ENCODE results near the gene CDC5L.
A peak's percentile ranks its signal among the peaks of the same experiment; 100 is the strongest.

Gene CDC5L

DNA sequence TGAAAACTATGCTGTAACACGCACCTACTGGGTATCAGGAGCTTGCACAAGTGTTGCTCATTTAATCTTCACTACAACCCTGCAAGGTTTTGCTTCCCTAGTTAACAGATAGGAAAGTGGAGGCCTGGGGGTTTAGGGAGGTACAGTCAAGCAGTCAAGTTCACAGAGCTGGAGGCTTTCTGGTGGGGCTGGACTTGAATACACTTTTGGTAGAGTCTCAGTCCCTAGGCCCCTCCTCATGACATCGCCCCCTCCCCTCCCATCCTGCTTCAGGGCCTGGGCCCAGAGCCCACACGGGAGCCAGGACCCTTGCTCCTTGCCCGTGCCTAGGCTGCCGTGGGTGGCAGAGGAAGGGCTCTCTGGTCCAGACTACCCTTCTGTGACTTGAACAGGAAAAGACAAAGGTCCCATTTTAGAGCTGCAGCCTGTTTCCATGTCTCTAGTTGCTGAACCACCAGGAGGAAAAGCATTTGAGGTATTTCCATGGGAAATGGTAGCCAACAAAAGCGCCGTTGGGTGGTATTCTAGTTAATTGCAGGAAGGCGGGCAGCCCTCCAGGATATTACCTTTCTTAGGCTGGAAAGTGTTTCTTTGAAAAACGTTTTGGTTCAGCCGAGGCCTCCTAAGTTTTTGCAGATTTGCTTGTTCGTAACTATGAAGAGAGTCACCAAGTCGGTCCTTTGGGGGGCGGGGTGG lies 84.9 kb downstream of the CDC5L start:
- intact Hi-C loops (cut with DNase I) = no loop called here
- DNase-seq = no peak

DNA sequence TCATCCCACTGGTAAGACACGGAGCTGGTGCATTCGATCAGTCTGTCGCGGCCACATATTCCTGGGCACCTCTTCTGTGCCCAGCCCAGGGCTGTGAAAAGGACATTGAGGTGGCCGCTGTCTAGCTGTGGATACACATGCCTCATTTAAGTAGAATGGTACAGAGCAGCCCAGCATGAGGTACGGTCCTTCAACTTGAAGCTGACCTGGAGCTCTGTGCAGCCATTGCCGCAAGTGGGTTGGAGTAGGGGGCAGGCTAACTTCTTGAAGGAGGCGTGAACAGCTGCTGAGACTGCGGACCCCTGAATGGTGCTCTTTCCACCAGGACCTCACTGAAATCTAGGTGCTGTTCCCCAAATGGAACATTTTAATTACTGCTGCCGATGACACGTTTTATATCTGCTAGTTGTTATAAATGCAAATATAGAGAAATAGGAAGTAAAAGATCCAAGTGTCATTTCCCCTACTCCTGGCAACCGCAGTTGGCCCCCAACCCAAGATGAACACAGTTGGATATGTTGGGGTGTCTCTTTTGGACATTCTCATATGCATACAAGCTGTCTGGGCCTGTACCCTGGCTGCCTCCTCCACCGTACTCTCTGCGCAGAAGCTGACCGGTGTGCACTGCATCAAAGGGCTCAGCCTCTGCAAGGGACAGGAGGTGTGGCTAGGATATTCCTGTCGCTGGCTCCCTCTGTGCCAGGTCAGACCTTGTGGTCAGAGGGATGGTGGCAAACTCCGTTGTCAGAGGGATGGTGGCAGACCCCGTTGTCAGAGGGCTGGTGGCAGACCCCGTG lies 86.1 kb downstream of the CDC5L start:
- DNase-seq = no peak
- intact Hi-C loops (cut with DNase I) = no loop called here

DNA sequence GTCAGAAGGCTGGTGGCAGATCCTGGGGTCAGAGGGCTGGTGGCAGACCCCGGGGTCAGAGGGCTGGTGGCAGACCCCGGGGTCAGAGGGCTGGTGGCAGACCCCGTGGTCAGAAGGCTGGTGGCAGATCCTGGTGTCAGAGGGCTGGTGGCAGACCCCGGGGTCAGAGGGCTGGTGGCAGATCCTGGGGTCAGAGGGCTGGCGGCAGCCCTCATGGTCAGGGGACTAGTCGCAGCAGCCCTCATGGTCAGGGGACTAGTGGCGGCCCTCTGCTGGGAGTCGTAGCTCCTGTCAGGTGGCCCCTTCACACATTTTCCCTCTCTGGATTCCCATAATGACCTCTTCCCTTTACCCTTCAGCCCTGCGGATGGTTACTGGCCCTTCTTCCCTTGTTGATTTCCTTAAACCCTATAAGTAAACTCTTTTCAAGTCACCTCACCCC lies 86.7 kb downstream of the CDC5L start:
- intact Hi-C loops (cut with DNase I) = no loop called here
- DNase-seq = no peak

DNA sequence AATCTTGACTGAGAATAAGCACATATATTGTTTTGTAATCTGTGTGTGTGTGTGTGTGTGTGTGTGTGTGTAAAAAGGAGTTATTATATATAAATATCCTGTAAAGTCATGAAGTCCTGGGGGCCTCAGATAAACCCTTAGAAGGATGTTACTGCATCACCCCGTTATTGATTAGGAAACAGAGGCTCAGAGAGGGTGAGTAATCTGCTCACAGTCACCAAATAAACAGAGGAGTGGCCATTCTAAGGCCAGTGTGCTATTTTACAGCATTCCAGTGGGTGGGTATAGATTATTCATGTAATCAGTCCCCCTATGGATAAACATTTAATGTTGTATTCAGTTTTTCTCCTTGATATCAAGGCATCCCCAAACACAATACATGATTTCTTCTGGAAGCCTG lies 87.1 kb downstream of the CDC5L start:
- intact Hi-C loops (cut with DNase I) = loop anchor here (5.0 kb wide), 2 partner anchors 183 to 1238 kb away; no protein-coding TSS in a partner anchor
- no peak for DNase-seq

DNA sequence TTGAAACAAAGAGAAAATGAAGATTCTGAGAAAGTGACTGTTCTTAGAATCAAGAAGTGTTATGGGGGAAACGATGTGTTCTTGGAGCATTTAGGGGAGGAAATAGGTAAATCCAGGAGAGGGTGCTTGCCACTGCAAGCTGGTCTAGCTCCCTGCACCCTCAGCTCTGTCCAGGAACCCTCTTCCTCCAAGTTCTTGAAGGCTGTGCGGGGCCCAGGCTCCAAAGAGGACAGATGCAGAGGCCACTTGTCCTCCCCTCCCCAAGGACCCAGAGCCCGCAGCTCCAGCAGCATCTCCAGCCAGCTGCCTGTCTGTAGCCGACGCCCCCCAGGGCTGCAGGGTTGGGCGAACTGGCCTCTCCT lies 87.9 kb downstream of the CDC5L start:
- intact Hi-C loops (cut with DNase I) = loop anchor here (5.0 kb wide), 2 partner anchors 182 to 1237 kb away; no protein-coding TSS in a partner anchor
- no peak for DNase-seq

DNA sequence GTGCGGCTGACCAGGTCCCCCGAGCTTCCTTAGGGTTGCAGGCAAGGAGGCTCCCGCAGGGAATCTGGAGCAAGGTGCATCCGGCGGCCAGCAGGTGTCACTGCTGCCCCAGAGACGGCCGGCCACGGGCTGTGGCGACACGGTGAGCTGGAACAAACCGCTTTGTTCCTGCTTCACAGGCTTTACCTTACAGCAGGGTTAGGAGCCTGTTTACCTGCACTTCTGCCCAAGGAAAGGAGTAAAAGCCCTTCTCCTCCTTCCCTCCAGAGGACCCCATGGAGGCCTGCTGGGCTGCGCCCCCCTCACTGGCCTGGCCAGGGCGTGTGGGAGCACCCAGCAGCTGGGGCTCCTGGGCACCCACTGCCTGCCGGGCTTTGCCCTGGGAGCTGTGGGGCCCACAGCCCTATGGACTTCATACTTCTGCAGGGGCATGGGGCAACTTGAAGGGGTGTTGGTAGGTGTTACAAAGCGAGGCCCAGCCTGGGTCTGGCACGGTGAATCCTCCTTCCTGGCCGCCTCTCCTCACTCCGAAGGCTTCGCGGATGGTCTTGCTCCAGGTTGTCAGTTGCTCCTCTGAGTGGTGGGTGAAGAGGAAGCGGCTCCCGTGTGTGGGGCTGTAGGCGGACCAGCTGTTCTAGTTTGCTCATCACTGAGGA lies 88.4 kb downstream of the CDC5L start:
- intact Hi-C loops (cut with DNase I) = loop anchor here (5.0 kb wide), 2 partner anchors 181 to 1236 kb away; no protein-coding TSS in a partner anchor

DNA sequence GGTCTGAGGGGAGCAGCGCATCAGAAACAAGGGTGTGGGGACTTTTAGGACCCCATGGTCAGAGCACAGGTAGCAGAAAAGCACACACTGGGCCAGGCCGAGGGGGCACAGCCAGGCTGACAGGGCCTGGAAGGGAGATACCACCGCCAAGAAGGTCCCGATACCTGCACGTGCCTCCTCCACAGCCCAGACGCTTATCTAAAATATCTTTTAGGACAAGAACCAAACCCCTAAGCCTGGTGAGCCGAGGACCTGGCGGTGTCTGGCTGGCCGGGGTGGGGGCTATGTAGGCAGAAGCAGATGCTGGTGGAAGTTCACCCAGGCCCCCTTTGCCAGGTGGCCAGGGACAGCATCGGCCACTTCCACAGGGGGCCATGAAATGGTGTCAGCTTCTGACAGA lies 89.3 kb downstream of the CDC5L start:
- intact Hi-C loops (cut with DNase I) = loop anchor here (5.0 kb wide), 2 partner anchors 180 to 1235 kb away; no protein-coding TSS in a partner anchor
- DNase-seq = peak in 1 of 10 donors; percentile 28

More for the DNA sequence above, 88.4 kb downstream of the CDC5L start:
- peak; percentile 70 to 98 (median 86) for DNase-seq

DNA sequence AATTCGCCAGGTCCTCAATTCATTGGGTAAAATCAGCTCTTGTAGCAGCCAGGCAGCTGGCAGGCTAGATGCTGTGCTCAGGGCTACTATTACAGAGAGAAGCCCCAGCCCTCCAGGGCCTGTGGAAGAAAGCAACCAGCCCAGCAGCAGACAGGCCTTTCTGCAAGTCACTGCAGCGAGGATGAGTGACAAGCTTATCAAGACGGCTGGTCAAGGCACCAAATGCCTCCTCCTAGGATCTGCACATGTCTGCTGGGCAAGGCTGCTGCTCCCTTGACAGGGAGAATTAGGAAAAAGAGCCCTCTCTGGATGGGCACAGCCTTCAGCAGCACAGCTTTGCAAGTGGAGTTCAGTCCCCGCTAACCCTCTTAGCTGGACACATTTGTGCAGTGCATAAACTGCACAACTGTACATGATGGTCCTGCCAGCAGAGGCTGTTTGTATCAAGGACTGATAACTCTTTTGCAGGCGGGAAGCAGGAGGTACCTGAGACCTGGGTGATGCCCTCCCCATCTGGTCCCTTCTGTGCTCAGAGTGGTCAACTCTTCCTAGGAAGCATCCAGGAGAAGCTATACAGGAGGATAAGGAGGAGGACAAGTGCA lies 89.9 kb downstream of the CDC5L start:
- intact Hi-C loops (cut with DNase I) = loop anchor here (5.0 kb wide), 2 partner anchors 180 to 1235 kb away; no protein-coding TSS in a partner anchor
- DNase-seq = no peak

DNA sequence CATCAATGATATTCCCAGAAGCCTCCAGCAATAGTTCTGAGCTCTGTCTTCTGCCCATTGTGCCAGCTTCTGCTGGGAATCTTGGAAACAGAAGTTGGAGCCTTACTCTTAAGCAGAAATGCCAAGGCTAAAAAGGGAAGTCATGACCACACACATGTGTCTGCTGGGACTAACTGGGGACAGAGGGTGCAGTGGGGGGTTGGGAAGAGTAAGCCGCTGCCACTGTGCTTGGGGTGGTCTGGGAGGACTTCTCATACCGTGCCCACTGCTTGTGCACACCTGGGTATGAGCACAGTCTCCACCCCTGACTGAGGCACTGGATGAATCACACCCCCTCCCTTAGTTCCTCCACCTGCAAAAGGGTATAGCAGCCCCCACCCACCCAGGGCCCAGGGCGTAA lies 90.7 kb downstream of the CDC5L start:
- no peak for DNase-seq
- intact Hi-C loops (cut with DNase I) = loop anchor here (2.0 to 5.0 kb wide), 3 partner anchors 179 to 1445 kb away; no protein-coding TSS in a partner anchor

DNA sequence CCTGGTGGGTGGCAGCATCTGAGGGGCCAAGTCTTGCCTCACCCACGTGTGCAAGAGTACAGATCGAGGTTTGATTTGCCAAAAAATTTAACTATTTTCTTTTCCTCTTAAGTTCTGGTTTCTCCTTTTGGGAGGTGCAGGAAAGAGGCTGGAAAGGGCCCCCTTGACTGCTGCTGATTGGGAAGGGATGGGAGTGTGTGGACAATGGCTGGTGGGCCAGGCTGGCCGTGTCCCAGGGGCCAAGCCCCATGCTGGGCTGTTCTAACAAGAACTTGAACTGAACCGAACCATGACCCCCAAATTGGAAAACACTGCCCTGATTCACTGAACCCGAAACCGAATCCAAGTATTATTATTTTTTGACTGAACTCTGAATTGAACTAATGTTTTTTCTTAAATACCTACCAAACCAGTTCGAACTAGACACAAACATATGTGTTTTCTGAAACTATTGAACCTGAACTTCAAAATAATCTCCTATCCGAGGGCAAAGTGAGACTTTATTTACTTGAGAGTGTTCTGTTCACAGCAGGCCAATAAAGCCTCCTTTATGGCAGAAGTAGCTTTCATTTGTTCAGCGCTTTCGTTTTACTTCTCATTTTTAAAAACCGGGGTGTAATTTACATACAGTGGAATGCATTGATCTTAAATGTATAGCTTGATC lies 91.2 kb downstream of the CDC5L start:
- no peak for DNase-seq
- intact Hi-C loops (cut with DNase I) = loop anchor here (2.0 to 5.0 kb wide), 3 partner anchors 179 to 1444 kb away; no protein-coding TSS in a partner anchor

DNA sequence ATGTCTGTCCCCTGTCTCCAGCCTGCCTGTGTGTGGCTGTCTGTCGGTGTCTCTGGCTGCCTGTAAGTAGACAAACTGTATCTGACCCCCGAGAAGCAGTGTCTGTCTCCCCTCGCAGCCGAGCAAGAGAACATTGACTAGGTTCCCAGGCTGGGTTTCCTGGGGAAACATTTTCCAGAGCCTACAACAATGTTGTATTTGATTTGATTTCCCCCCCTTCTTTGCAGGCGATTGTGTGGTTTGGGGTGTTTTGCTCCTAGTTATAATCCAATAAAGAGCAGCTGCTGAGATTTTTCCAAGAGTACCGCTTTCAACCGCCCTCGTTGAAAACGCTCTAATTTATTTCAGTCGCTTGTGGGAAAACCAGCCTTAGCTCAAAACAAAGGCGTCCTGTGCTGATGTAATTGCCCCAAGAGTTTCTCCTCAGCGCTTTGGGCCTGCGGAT lies 92.6 kb downstream of the CDC5L start:
- intact Hi-C loops (cut with DNase I) = no loop called here
- no peak for DNase-seq

DNA sequence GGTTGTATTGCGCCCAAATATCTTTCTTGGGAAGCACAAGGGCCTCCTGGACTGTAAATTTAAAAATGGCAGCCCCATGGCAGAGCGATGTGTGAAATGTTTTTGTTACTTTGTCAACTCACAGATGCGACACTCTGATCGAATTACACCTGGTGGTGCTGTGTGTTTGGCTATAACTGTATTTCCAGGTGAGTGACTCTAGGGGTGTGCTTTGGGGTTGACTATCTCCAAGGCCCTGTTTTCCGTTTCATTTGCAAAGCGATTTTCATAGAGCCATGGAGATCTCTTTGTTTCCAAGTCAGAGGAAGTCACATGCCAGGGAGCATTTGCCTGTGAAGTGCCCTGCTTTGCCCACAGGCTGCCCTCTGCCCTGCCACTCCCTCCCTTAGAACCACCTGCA lies 93.5 kb downstream of the CDC5L start:
- intact Hi-C loops (cut with DNase I) = no loop called here
- DNase-seq = no peak

DNA sequence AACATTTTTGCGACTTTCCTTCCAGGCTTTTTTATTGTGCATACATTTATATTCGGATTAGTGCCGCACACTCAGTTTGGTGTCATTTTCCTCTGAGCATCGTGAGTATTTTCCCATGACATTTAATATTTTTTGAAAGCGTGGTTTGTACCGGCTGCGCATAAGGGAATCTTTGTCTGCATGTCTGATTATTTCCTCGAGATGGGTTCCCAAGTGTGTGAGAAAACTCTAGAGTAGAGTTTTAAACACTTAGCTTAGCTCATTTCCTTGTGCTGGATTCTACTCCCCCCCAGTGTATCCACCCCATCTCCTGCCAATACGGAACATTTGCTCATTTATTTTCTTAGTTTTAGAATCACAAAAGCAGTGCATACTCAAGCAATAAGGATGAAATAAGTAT lies 94.3 kb downstream of the CDC5L start:
- DNase-seq = no peak
- intact Hi-C loops (cut with DNase I) = no loop called here

DNA sequence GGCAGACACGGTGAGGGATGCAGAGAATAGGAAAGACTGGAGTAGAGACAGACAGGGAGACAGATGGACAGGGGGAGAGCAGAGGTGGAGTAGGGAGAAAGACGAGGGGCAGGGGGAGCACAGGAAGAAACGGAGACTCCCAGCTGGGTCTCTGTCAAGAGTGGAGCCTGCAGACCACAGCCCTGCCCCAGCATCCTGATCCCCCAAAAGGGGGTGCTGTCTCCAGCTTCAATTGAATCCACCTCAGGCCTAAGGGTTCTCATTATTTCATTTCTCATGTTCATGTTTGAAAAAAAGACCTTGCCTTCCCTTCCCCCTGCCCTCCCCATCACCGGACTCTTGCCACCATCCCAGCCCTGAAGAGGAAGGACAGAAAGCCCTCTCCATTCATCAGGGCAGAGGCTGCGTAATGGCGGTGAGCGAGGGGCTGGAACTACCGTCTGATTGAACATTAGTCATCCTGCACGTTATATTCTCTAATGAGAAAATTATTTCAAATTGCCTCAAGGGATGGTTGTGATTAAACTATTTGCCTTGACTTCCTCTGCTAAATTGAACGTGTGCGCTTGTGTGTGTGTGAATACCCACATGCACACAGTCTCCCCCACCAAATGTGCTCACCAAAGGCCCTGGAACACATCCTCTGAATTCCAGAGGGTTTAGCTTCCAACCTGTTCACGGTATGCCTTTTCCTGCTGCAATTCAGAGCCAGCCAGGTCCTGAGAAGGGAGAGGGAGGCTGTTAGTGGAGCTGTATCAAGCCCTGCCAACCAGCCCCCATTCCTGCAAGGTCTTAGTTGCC lies 98.3 kb downstream of the CDC5L start:
- DNase-seq = no peak
- intact Hi-C loops (cut with DNase I) = no loop called here

DNA sequence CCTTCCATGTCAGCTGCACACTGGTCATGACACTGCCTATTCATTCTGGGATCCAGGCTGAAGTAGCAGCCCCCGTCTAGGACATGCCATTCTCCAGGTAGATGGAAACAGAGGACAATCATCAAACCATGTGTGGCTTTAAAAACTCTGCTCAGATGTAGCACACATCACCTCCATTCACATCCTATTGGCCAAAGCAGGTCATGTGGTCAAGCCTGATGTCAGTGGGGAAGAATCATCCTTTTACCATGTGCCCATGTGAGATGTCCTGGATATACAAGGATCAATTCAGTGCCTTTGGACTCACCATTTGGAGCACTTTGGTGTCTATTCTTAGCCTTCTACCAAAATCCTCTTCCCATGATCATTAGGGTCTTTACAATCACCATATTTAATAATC lies 99.5 kb downstream of the CDC5L start:
- intact Hi-C loops (cut with DNase I) = no loop called here
- no peak for DNase-seq

DNA sequence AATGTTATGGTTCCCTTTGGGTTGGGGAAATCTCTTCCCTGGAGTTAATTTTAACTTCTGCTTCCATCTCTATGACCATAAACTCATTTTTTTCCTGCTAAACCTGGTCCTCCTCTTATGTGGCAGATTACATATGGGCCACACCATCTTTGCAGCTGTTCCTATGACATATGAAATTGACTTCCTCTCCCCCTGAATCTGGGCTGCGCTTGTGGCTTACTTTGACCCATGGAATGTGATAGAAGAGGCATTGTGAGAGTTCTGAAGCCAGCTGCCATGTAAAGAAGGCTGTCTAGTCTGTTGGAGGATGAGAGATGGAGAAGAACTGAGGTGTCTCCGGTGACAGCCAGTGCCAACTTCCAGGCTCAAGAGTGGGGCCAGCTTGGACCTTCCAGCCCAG lies 100.1 kb downstream of the CDC5L start:
- intact Hi-C loops (cut with DNase I) = no loop called here
- DNase-seq = no peak

DNA sequence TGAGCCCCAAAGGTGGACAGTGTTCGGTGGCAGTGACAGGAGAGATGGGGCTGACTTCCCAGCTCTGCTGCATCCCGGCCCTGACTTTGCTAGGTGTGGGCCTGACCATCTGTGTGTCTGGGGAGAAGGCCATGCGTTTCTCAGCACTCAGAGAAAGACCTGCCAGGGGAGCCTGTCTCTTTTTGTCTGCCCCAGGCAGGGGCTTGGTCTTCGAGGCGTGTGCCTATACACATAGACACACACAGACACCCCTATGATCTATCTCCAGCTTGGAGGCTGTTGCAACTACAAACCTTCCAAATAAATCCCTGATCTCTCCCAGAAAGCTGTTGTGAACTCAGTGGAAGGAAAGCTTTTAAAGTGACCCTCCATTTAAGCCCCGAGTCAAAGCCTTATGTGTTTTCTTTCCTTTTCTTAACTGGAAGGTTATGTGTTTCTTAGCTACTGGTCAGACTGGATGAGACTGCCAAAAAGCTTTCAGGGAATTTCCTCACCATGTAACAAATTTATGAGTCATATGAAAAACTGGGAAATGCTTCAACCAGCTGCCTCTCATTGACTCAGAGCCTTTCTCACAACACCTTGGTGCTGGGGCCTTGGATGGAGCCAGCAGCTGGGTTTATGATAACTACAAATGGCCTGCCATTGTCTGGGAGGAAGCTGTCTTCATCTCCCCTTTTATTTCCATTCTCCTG lies 102.6 kb downstream of the CDC5L start:
- intact Hi-C loops (cut with DNase I) = no loop called here
- DNase-seq = peak in 2 of 10 donors; percentile 51 to 91

DNA sequence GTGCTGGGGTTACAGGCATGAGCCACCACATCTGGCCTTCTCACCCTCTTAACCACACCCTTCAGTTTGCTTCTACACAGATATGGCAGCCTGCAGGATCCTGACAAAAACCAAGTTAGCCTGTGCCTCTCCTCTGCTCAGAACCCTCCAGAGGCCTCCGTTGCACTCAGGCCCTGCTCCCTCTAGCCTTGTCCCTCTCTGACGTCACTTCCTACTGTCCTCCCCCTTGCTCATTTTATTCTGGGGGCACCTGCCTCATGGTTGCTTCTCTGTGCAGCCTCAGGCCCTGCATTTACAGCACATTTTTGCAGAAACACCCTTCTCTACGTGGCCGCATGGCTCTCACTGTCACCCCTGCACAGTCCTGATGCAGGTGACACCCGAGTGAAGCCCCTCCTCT lies 105.6 kb downstream of the CDC5L start:
- intact Hi-C loops (cut with DNase I) = no loop called here
- no peak for DNase-seq

DNA sequence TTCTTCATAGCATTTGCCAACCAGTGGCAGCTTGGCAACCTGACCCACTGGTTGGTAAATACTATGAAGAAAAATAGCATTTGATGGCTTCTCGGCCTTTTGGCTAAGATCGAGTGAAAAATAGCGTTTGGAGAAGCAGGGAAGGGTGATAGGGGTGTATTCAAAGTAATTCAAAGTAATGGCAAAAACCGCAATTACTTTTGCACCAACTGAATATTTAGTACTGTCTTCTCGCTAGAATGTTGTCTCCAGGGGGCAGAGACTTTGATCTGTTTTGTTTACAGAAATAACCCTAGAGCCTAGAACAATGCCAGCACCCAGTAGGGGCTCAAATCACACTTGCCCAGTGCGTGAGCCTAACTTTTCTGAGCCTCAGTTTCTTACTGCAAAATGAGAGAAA lies 106.1 kb downstream of the CDC5L start:
- intact Hi-C loops (cut with DNase I) = no loop called here

More for the DNA sequence above, 106.1 kb downstream of the CDC5L start:
- no peak for DNase-seq
